ENCODE results near the gene NEK7. TPM values are rescaled to one million over a fixed set of nuclear protein-coding genes. Genes with fewer than 3 reads are reported as not detected.
"Not testable (repeated sequence)": the region's sequence is repeated elsewhere in the genome, so short reads cannot be mapped to it uniquely, and the experiment has no call there.

The NEK7 gene
- polyA plus RNA-seq, 3 donors, result 50.0 to 52.6 (median 52.5) TPM

DNA sequence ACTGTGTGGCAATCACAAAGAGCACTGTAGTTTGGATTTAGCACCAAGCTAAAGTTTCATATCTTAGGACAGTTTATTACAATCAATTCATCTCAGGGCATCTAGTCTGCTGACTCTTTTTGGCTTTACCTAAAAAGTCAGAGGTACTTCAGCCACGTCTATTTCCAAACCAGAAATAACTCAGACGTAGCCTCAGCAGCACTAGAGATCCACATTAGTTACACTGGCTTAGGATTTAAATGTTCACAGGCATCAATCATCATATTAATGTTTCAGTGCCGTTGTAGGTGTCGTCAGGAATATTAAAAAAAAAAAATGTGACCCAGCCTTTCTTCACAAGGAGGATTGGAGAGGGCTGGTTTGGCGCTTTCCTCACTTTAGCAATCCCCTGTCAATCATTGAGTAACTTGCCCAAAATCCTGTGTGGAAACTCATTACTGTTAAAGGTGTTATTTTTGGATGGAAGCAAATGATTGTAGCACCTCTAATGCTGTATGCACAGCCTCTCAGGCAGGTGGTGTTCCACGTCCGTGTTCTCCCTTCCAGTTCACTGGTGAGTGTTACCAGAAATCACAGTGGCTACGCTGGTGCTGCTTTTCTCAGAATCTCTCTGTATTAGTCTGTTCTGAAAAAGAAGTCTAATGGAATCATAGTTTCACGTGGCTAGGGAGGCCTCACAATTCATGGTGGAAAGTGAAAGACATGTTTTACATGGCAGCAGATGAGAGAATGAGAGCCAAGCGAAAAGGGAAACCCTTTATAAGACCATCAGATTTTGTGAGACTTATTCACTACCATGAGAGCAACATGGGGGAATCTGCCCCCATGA, 45.4 kb downstream of the NEK7 start:
- DNase-seq (ENCODE audit: low read depth in 3 of 3, low spot score in 2 of 3), result no peak

DNA sequence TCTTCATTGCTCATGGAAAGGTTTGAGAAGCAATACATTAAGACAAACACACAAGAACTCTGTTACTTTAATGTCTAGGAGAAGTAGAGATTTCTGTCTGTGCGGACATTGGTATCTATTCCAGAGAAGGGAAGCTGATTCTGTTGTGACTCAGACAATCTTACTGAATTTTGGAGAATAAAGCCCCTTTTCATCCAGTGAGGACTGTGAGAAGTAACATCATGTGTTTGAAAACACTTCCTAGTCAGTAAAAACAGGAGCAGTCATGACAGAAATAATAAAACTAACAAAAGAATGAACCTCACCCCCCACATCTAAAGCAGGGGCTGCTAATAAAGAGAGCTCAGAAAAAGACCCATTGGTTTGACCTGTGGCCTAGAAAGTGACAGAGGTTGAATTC, 46.6 kb downstream of the NEK7 start:
- no peak for DNase-seq (ENCODE audit: low read depth in 3 of 3, low spot score in 2 of 3)

DNA sequence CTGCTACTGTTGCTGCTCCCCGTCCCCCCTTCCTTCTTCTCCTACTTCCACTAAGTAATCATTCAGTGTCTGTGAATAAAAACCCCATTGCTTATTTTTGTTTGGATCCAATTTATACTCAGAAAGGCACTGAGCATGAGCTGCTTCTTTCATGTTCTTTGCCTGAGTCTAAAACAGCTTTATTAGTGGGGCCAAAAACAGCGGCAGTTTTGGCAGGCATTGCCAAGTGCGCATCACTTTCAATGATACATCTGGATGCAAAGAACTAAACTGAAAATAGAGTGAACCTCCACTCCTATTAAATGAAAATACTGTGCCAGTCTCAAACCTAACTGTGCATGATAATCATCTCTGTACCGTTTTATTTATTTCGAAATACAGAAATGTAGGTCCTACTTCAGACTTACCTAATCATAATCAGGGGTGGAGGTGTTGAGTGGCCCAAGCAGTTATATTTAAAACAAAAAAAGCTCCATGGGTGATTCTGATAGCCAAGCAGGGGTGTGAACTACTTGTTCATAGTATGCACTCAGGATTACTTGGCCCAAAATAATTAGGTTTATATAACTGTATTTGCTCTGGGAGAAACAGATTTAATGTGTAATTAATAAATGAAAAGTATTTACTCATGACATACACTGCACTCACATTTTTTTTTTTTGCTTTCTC, 48.4 kb downstream of the NEK7 start:
- no peak for DNase-seq (ENCODE audit: low read depth in 3 of 3, low spot score in 2 of 3)

DNA sequence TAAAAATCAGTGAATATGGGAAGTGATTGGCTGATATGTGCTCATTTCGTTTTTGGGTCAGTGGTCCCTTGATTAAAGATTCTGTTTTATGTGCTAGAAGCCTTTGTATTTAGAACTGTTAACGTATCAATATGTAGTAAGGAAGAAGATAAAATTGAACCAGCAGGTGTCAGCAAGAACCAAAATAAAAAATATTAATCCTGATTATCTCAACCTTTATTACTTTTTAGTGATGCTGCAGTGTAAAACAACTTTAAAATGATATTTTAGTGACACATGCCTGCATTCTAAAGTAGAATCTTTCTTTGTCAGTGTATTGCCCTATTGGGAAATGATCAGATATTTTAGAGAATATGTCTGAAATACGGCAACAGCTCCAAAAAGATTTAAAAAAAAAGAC, 49.5 kb downstream of the NEK7 start:
- DNase-seq (ENCODE audit: low read depth in 3 of 3, low spot score in 2 of 3), result no peak

GRCh38 chr1:198211696-198212095, 54.9 kb downstream of the NEK7 start:
- no peak for DNase-seq (ENCODE audit: low read depth in 3 of 3, low spot score in 2 of 3)

GRCh38 chr1:198212126-198212525, 55.3 kb downstream of the NEK7 start:
- no peak for DNase-seq (ENCODE audit: low read depth in 3 of 3, low spot score in 2 of 3)

DNA sequence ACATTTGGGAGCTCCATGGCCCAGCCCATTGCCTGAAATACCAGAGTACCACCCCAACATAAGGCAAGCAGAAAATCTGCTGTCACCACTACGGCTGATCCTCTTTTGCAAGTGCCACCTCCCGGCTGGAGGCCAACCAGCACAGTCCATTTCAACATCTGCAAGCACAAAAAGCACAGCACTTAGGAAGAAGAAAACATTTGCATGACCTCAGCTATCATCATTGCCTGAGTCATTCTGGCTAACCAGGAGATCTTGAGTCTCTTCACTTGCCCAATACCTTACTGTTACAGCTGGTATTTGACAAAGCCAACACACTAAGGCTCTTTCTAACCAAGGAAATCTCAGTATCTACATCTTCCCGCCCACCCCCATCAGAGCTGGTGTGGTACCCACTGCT, 55.9 kb downstream of the NEK7 start:
- DNase-seq (ENCODE audit: low read depth in 3 of 3, low spot score in 2 of 3), result no peak

- DNase-seq (ENCODE audit: low read depth in 3 of 3, low spot score in 2 of 3), result no peak
Measured at GRCh38 chr1:198214924-198215323, 58.1 kb downstream of the NEK7 start.

GRCh38 chr1:198220428-198220827, 63.6 kb downstream of the NEK7 start:
- no peak for DNase-seq (ENCODE audit: low read depth in 3 of 3, low spot score in 2 of 3)

GRCh38 chr1:198227010-198227409, 70.2 kb downstream of the NEK7 start:
- not testable (repeated sequence) for DNase-seq (ENCODE audit: low read depth in 3 of 3, low spot score in 2 of 3)

GRCh38 chr1:198227454-198227853, 70.7 kb downstream of the NEK7 start:
- DNase-seq (ENCODE audit: low read depth in 3 of 3, low spot score in 2 of 3), result not testable (repeated sequence)

DNA sequence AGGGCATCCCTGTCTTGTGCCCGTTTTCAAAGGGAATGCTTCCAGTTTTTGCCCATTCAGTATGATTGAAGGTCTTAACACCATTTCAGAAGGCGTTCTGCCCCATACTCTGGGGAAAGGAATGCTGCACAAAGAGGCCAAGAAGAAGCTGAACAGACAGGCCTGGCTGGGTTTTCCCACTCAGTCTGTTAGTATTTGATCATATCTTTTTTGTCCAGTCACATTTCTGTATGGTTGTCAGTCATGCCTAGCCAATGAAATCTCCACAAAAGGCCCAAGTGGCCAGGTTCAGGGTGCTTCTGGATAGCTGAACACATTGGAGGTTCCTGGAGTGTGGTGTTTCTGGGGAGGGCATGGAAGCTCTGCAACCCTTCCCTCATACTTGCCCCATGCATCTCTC, 72.1 kb downstream of the NEK7 start:
- no peak for DNase-seq (ENCODE audit: low read depth in 3 of 3, low spot score in 2 of 3)

GRCh38 chr1:198231779-198232178, 75.0 kb downstream of the NEK7 start:
- no peak for DNase-seq (ENCODE audit: low read depth in 3 of 3, low spot score in 2 of 3)

- no peak for DNase-seq (ENCODE audit: low read depth in 3 of 3, low spot score in 2 of 3)
Measured at GRCh38 chr1:198232378-198232777, 75.6 kb downstream of the NEK7 start.

- DNase-seq (ENCODE audit: low read depth in 3 of 3, low spot score in 2 of 3), result no peak
Measured at GRCh38 chr1:198232940-198233675, 76.3 kb downstream of the NEK7 start.

GRCh38 chr1:198234520-198235251, 77.9 kb downstream of the NEK7 start:
- DNase-seq (ENCODE audit: low read depth in 3 of 3, low spot score in 2 of 3), result no peak

- no peak for DNase-seq (ENCODE audit: low read depth in 3 of 3, low spot score in 2 of 3)
Measured at GRCh38 chr1:198238121-198238520, 81.3 kb downstream of the NEK7 start.

DNA sequence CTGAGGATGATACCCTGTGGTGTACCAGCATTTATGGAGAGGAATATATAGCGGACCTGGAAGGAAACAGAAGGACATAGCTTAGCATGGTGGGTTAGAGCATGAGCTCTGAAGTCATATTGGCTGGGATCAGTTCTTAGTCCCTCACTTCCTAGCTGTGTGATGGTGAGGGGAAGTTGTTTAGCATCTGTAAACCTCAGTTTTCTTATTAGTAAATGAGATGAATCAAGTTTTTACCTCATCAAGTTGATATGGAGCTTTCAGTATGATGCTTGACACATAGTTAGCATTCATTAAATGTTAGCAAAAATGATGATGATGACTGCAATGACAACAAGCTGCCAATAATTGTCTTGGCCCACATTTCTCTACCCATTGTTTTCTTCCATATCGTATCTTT, 84.8 kb downstream of the NEK7 start:
- no peak for DNase-seq (ENCODE audit: low read depth in 3 of 3, low spot score in 2 of 3)

DNA sequence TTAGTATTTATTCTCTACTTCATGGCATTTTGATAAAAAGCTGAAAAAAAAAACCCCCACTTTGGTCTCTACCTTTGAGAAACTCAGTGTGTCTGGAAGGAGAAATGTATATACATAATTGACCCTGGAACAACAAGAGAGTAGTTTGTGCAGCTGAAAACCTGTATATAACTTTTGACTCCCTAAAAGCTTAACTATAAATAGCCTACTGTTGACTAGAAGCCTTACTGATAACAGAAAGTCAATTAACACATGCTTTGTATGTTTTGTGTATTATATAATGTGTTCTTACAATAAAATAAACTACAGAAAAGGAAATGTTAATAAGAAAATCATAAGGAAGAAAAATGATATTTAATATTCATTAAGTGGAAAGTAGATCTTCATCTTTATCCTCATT, 88.0 kb downstream of the NEK7 start:
- no peak for DNase-seq (ENCODE audit: low read depth in 3 of 3, low spot score in 2 of 3)

DNA sequence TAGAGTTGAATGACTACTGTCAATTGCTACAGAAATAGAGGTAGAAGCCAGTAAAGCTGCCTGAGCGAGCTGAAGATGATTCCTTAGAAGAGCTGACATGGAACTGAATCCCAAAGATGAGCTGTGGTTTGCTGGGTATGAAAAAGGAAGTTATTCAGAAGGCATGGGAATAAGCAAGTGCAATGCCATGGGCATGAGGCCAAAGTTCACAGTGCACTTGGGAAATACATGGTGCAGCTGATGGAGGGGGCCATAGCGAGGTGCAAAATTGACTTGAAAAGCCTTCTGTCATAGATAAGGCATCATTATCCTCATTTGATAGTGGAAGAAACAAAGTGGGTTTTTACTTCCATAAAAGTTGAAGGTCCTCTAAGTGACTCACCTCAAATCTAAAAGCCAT, 88.6 kb downstream of the NEK7 start:
- no peak for DNase-seq (ENCODE audit: low read depth in 3 of 3, low spot score in 2 of 3)

GRCh38 chr1:198246337-198246736, 89.5 kb downstream of the NEK7 start:
- no peak for DNase-seq (ENCODE audit: low read depth in 3 of 3, low spot score in 2 of 3)
